WTC11 (cell line): ENCODE results near the gene JAZF1.

Experiments
- TF ChIP-seq, protein P1 (sequence below): fragments of 200-600 bp; IDR thresholded peaks from 2 replicates; pipeline ENCODE4 v1.8.0; 2022; ENCODE audit warnings: antibody characterized with exemption
- TF ChIP-seq, protein P2 (sequence below): sonication (generic); formaldehyde crosslinking; conservative IDR thresholded peaks from 2 replicates; pipeline ENCODE4 v1.8.1; 2022; ENCODE audit warnings: mild to moderate bottlenecking, missing genetic modification reagents

DNA sequence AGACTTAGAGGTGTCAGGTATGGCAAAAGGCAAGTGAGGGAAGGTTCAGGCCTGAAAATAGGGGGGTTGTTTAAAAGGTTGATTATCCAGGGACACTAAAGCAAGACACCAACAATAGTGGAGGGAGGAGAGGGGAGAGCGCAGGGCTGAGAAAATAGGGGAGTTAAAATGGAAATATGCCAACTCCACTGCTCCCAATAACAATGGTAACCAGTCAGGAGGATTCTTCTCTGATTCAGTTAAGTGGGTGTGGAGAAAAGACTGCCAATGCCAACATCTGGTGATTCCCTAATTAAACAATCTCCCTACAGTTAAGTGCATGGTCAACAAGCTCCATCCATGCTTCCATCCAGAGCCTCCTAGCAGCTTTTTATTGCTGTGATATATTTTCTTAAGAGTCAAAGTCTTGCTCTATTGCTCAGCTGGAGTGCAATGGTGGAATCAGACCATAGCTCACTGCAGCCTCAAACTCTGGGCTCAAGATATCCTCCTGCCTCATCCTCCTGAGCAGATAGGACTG, 183.3 kb downstream of the JAZF1 start:
- TF ChIP-seq, protein P1, sequence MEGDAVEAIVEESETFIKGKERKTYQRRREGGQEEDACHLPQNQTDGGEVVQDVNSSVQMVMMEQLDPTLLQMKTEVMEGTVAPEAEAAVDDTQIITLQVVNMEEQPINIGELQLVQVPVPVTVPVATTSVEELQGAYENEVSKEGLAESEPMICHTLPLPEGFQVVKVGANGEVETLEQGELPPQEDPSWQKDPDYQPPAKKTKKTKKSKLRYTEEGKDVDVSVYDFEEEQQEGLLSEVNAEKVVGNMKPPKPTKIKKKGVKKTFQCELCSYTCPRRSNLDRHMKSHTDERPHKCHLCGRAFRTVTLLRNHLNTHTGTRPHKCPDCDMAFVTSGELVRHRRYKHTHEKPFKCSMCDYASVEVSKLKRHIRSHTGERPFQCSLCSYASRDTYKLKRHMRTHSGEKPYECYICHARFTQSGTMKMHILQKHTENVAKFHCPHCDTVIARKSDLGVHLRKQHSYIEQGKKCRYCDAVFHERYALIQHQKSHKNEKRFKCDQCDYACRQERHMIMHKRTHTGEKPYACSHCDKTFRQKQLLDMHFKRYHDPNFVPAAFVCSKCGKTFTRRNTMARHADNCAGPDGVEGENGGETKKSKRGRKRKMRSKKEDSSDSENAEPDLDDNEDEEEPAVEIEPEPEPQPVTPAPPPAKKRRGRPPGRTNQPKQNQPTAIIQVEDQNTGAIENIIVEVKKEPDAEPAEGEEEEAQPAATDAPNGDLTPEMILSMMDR, result no peak
- TF ChIP-seq, protein P2, sequence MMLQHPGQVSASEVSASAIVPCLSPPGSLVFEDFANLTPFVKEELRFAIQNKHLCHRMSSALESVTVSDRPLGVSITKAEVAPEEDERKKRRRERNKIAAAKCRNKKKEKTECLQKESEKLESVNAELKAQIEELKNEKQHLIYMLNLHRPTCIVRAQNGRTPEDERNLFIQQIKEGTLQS (CRISPR knock-in tag), result no peak
